NCI-H446 treated with DMSO at 0.1 percent for 48 hours (cell line): Measurements from ENCODE around the gene PDZD2.
"Not testable (repeated sequence)": the region's sequence is repeated elsewhere in the genome, so short reads cannot be mapped to it uniquely, and the experiment has no call there.

Experiments used
- DNase-seq: peaks from one replicate; lab custom pipeline; 2025; lab: John Stamatoyannopoulos, UW

PDZD2 gene

DNA sequence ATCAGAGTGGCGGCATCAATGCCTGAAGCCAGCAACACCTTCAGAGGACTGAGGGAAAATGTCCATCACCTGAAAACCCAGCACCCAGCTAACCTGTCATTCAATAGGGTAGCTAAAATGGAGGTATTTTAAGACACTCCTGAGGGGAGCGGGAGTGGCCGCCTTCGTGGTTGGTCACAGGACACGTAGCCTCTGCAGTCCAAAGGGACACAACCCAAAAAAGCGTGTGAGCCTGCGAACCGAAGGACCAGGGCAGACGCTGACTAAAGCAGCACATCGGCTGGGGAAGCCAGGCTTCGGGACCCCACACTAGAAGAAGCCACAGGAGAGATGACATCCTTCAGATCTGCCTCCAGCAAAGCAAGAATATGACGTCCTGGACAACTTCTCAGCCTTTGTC, 464.6 kb downstream of the PDZD2 start:
- DNase-seq = no peak

DNA sequence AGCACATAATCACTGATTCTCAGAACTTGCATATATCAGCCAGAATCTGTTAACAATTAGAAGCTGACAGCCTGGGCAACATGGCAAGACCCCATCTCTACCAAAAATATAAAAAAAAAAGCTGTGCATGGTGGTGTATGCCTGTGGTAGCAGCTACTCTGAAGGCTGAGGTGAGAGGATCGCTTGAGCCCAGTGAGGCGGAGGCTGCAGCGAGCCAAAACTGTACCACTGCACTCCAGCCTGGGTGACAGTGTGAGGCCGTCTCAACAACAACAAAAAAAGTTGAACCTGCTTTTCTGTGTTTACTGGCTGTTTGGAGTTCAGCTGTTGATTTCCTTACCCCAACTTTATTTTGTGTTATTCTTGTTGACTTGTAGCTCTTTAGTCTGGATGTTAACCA, 468.4 kb downstream of the PDZD2 start:
- DNase-seq = no peak

DNA sequence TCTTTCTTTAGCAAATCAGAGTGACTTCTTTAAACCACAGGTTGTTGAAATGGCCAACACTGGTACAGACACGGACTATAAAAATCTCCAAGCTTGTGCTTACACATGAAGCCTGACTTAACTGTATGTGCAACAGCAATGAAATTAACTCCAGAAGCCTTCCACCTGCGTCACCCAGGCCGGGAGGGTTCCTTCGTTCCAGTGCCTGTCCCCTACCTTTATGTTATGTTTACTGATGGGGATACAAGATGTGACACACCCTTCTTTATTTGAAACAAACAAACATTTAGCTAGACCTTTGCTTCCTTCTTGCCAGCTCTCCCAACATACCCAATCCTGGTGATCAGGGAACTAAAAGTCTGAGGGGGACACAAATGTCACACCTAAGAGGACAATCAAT, 469.2 kb downstream of the PDZD2 start:
- no peak for DNase-seq

DNA sequence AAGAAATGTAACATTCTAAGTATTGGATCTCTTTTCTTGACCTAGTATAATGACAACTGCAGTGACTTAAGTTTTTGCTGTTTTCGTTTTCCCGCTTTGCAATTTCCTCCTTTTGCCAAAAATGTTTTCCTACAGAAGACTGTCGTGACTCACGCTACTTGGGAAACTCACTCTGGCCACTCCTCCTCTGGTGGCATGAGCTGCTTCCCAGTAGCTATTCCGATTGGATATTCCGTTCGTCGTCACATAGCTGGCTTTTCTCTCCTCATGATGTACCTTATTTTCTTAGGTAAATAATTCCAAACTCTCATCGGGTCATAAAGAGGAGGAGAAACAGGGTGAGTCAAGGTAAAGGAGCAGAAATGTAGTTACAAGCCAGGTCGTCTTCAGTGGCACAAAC, 470.3 kb downstream of the PDZD2 start:
- DNase-seq = no peak

DNA sequence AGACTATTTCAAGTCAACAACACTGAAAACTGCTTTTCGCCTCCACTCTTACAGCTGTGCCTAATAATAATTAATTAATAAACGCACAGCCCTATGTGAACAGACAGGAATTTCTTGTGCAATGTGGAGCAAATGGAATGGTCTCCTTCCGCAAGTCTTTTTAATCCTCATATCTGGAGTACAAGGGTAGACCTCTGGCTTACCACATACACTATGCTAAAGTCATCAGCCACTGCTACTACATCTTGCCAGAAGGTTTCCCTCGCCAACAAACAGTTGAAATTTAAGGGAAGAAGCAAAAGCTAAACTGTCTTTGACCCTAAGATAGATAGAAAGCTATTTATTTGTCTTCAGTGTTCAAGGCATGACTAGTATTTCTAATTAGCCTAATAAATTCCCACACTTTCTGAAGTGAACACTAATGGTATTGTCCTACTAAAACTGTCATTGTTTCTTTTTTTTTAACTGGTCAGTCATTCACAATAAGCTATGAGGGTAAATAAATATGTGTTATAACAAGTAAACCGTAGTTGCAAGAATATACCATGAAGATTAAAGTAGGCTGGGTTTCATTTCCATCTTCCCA, 471.3 kb downstream of the PDZD2 start:
- DNase-seq = no peak

DNA sequence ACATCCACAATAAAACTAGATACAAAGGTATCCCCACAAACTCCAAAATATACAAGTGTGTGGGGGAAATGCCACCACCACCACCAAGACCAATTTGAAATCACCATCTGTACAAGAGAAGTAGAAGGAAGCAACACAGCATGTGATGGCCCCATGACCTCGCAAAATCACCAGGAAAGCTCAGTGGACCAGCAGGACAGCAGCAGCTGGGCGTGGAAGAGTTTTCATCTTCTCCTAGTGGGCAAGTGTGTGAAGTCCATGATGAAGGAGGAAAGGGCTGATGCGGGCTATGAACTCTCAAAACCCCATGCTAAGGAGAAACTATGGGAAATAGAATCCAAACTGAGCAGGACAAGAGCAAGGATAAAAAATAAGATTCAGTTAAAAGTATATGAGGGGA, 477.1 kb downstream of the PDZD2 start:
- no peak for DNase-seq

DNA sequence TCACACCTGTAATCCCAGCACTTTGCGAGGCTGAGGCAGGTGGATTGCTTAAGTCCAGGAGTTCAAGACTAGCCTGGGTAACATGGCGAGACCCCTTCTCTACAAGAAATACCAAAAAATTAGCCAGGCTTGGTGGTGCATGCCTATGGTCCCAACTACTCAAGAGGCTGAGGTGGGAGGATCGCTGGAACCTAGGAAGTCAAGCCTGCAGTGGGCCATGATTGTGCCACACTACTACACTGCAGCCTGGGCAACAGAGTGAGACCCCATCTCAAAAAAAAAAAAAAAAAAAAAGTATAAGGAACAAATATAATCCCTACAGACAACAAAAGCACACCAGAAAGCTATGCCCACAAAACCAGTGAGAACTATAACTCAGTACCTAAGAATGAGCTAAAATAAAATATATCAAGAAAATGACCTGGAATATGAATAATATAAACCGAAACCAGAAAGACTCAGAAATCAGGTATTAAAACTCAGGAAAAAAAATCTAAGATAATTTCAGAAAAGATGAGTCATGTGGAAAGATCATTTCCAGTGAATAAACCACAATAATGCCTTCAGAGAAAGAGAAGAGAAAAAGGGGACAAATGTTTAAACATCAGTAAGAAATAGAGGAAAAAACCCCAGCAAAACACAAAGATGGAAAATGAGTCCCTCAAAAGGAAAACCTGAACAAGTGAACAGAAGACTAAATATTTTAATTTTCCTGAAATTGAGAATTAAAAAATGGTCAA, 477.8 kb downstream of the PDZD2 start:
- no peak for DNase-seq

DNA sequence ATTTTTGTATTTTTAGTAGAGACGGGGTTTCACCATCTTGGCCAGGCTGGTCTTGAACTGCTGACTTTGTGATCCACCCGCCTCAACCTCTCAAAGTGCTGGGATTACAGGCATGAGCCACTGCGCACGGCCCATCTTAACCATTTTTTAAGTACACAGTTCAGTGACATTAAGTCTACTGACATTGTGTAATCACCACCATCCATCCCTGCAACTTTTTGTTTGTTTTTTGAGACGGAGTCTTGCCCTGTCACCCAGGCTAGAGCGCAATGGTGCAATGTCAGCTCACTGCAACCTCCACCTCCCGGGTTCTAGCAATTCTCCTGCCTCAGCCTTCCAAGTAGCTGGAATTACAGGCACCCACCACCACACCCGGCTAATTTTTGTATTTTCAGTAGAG, 480.0 kb downstream of the PDZD2 start:
- not testable (repeated sequence) for DNase-seq

DNA sequence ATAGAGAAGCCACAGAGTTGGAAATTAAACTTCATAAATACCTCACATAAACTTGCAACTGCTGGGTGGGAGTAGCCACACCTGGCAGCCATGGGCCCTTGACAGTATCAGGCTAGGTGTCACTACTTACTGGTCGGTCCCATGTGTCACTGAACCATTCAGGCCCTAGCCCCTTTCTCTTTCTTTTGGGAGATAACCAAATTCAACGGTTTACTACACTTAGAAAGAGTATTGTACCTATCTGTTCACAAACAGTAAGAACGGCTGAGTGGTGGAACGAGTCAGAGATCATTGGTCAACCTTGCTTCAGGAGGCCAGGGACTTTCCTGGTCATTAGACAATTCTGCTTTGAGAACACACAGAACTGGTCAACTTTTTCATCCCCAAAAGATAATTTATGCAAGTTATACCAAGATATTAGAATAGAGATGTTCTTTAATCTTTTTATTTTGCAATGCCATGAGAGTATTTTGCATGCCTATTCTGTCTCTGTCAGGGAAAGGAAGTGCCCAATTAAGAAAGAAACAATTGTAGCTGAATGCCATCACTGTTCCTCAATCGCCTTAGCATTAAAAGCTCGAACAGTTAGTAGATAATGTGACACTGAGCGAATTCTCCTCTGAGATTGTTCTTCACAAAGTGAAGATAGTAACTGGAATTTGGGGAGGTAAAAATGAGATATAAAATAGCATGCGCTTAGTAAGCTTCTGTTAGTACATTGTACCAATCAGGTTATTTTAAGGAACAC, 484.3 kb downstream of the PDZD2 start:
- no peak for DNase-seq

DNA sequence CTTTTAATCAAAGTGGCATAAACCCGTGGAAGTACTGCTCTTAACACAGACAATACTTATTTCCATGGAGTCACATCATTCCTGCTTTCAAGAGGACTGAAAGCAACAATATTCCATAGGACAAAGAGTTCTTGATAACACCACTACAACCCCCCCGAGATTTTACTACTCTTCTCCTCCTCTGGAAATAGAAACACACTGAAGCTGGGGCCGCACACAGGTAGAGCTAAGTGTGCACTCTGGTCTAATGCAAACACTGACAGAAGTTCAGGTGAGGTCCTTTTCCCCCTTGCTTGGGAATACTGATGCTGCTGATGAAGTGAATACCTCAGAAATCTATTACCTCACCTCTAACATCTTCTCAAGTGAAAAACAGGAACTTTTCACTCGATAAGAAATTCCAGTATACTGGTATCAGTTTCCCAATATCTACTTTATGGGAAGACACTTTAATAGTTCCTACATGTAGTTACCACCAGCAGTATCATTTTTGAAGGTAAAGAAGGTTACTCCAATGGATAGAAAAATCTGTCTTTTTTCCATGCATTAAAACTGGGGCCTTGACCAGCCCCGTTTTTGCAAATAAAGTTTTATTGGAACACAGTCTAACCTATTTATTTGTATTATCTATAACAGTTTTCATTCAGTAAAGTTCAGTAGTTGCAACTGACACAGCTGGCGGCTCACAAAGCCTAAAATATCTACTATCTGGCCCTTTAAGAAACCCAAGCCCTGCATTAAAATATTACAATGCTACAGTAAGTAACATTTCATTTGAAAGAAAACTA, 485.2 kb downstream of the PDZD2 start:
- no peak for DNase-seq

DNA sequence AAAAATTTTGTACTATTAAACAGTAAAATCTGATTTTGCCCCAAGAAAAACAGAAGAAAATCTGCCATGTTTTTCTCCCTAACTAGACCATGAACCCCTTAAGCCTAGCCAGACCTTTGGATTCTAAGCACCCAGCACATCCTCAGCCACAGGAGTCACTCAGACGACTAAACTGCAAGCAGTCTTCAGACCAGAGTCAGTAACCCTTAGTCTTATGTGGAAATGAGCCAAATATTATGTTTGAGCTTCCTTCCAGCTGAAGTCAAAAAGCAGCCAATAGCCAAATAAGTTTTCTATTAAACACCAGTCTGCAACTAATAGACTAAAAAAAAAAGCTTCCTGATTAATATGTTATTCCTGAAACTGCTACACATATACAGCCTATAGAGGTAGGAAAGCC, 487.8 kb downstream of the PDZD2 start:
- no peak for DNase-seq

DNA sequence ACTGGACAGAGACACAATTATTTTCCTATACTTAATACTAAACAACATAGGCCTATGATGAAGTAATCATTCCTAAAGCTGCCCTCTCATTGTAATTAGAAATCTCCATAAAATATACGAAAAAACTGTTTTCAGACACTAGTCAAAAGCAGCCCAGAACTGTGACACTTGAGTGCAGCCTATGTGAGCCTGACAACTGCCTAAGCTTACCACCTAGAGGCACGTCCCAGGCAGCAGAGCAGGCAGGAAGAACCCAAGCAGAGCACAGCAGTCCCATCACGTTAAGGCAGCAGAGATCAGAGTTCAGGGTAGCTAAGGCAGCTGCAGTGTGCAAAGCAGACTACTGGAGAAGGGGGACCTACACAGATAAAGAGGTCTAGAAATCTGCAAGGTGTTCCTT, 488.8 kb downstream of the PDZD2 start:
- no peak for DNase-seq

DNA sequence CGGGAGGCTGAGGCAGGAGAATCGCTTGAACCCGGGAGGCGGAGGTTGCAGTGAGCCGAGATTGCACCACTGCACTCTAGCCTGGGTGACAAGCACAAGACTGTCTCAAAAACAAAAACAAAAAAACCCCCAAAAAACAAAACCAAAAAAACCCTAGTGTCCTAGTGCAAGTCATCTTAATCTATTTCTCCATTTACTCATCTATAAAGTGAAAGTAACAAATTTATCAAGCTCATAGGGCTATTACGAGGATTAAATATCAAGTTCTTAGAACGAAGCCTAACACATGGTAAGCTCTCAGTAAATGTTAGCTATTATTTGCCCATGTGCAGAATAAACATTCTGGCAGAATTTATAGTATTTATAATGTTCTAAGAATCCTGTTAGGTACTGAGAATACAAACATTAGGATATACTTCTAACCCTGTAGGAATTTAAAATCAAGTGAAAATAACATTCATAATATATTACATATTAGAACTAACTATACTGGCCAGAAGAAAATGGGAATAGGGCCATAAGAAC, 490.2 kb downstream of the PDZD2 start:
- DNase-seq = no peak

DNA sequence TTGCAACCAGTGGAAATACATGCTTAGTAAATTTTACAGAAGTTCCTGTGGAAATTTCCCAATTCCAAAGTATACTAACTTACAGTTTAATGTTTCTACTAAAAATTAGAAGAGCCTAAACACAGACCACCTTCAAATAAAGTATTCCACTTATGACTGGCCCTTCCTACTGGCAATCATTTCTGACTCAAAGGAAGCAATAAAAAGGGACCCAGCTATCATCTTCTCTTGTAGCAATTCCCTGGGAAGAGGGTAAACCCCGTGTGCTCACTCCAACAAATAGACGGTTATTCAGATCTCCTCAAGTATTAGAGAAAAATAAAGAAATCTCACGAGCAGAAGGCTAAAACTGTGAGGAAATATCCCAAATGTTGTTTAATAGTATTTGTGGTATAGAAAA, 491.9 kb downstream of the PDZD2 start:
- no peak for DNase-seq

DNA sequence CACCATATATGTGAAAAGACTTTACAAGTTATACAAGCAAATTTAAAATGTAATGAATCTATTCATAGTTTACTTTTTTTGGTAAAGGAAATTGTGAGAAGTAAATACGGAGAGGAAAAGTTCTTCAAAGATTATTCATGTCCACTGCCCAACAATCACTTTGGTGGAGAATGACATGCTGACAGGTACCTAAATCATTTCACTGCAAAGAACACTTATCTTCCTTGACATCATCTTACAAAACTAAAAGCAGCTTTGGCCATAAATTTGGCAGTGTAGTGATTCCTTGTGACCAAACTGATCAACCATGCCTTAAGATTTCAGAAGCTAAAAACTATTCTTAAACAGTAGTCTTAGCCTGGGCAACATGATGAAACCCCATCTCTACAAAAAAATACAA, 492.7 kb downstream of the PDZD2 start:
- DNase-seq = no peak

DNA sequence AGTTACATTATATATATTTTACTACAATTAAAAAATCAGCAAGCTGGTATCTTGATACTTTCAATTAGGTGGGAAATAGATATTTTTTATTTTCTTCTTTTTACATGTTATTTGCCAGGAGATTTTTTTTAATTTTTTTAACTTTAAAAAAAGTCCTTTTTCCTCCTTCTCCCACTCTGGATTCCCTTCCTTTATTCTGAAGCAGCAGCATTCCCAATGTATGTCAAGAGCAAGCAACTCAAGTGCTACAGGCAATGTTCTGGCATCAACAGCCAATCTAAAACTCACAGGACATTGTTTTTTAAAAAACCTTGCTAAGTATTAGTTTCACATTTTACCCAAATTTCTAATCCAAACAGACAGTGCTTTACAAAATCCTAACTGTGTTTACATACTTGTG, 493.8 kb downstream of the PDZD2 start:
- no peak for DNase-seq

DNA sequence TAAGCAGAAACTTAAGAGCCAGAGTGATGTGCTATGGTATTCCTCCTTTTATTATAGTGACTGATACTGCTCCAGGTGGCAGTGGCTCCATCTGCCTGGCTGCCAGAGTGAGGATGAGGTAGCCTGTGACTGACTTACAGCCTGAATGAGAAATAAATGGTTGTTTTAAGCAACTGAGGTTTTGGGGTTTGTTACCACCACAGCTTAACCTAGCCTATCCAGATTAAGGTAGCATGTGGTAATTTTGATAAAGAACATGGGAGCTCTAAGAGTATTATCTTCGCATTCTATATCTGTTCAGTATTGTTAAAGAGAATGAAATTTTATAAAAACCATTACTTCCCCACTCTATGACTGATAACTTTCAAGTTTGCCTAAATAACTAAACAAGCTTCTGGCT, 496.2 kb downstream of the PDZD2 start:
- DNase-seq = no peak

DNA sequence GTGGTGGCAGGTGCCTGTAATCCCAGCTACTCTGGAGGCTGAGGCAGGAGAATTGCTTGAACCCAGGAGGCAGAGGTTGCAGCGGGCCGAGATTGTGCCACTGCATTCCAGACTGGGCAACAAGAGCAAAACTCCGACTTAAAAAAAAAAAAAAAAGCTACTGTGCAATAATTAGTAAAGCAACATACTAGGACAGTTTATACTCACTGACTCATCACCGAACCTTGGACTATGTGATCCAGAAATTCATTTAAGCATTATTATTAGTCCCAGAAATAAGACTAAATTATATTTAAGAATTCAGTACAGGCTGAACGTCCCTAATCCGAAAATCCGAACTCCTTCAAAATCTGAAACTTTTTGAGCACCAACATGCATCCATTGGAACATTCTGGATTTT, 497.4 kb downstream of the PDZD2 start:
- DNase-seq = no peak

DNA sequence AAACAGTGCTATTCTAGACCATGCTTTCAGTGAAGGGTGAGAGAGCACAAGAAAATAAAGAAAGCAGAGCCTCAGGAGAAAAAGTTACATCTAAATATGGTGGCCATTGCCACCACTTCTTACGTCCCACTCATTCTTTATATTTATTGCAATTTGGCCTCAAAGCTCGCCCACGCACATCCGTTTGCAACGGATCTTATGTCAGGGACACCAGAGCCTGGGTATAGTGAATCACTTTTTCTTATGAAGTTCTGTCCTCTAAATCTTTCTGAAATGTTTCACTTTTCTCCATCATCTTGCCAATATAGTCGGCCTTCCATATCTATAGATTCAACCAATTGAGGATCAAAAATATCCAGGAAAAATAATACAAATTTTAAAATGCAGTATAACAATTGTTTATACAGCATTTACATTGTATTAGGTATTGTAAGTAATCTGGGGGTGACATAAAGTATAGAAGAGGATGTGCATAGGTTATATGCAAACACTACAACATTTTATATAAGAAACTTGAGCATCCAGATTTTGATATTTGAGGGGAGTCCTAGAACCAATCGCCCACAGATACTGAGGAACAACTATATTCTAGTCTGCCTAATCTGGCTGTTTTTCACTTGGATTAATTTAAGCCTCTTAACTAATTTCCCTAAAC, 500.0 kb downstream of the PDZD2 start:
- no peak for DNase-seq

DNA sequence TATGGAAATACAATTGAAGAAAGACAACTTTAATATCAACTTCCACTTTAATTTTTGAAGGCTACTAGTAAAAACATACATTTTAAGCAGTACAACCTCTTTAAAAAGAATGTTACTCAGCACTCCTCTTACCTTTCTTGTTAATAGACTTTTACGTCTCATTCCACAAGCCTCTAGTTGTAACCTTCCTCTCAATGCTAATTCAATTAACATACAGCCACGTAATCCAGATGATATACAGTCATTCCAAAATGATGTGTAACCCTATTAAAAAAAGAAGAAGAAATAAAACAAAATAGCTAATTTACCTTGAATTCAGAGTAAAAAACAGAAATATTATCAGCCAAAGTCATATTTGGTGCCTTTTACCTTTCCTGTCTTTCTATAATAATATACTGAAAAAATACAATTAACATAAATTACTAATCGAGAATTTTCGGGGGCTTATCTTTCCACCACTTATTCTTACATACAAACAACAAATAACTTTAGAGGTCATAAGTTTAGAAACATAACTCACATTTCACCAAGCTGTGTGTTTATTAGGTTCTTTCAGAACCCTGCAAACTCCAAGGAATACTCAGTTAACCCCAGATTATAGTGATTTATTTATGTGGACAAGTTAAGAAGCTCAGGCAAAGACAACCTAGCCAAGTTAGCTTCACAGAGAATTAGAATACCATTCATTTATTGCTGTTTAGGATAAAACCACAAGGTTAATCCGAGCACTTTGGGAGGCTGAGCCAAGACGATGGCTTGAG, 504.9 kb downstream of the PDZD2 start:
- DNase-seq = no peak
